ENCODE data around the gene CLEC18B.
"Not testable (repeated sequence)": the region's sequence is repeated elsewhere in the genome, so short reads cannot be mapped to it uniquely, and the experiment has no call there.

DNA sequence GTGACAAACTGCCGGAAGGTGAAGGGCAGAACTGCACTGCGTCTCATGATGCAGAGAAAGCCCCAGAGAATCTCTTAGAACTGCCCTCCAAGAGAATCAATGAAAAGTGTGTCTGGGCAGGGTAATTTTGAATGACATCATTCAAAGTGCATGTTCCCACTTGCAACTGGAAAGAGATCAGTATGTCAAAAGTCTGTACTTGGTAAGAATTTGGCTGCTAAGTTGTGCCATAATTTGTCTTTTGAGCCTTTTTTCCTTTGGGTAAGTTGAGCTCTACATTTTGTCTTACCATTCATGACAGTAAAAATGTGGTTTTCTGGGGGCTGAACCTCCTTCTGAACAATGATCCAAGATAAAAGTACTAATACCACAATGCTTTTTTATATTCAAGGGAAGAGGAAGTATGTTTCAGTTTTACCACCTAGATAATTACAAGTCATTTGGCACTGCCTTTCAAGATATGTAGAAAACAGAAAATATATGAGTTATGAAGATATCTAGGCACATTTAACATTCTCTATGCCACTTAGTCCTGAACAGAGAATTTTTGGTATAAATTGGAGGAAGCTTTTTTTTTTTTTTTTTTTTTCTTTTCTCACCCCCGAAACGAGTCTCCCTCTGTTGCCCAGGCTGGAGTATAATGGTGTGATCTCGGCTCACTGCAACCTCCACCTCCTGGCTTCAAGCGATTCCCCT is 38.8 kb downstream of the CLEC18B start:
- TF ChIP-seq, protein P1, sequence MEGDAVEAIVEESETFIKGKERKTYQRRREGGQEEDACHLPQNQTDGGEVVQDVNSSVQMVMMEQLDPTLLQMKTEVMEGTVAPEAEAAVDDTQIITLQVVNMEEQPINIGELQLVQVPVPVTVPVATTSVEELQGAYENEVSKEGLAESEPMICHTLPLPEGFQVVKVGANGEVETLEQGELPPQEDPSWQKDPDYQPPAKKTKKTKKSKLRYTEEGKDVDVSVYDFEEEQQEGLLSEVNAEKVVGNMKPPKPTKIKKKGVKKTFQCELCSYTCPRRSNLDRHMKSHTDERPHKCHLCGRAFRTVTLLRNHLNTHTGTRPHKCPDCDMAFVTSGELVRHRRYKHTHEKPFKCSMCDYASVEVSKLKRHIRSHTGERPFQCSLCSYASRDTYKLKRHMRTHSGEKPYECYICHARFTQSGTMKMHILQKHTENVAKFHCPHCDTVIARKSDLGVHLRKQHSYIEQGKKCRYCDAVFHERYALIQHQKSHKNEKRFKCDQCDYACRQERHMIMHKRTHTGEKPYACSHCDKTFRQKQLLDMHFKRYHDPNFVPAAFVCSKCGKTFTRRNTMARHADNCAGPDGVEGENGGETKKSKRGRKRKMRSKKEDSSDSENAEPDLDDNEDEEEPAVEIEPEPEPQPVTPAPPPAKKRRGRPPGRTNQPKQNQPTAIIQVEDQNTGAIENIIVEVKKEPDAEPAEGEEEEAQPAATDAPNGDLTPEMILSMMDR (IDR thresholded peaks at IDR 0.05): not testable (repeated sequence)
- not testable (repeated sequence) for TF ChIP-seq POLR2A, EP300 (IDR thresholded peaks at IDR 0.05)

Measured in ovary (tissue), 3 donors.